SK-MEL-5 (cell line): ENCODE measurements around the gene RABL2A. TPM values are rescaled to one million over a fixed set of nuclear protein-coding genes. Genes with fewer than 3 reads are reported as not detected.
"Not testable (repeated sequence)": the region's sequence is repeated elsewhere in the genome, so short reads cannot be mapped to it uniquely, and the experiment has no call there.

Source experiments
- DNase-seq: peaks from one replicate; pipeline ENCODE4 v3.0.0-alpha.2; 2016; ENCODE audit warnings: low read depth, low spot score
- in situ Hi-C: cut with HindIII; loops from 2 replicates; pipeline ENCODE4 v1.10.0; 2016; ENCODE audit warnings: low sequenced_read_pairs, high pct_unique_total_duplicates, low pct_unique_long_range_greater_than_20kb
- small RNA-seq, 2 experiments: library from RNA; depleted of rRNA; stranded (forward); fragments of <200 nt; gene quantifications; one replicate each; pipeline ENCODE3, GENCODE V24; 2014
- total RNA-seq: library from RNA; depleted of rRNA; stranded (reverse); fragments of >200 nt; shearing (Covaris generic); gene quantifications from 2 replicates; pipeline ENCODE4 v1.2.3, GENCODE V29; 2014; rRNA removed

RABL2A gene
- total RNA-seq, 1 experiment from 2014 or later, result 5.2 TPM

DNA sequence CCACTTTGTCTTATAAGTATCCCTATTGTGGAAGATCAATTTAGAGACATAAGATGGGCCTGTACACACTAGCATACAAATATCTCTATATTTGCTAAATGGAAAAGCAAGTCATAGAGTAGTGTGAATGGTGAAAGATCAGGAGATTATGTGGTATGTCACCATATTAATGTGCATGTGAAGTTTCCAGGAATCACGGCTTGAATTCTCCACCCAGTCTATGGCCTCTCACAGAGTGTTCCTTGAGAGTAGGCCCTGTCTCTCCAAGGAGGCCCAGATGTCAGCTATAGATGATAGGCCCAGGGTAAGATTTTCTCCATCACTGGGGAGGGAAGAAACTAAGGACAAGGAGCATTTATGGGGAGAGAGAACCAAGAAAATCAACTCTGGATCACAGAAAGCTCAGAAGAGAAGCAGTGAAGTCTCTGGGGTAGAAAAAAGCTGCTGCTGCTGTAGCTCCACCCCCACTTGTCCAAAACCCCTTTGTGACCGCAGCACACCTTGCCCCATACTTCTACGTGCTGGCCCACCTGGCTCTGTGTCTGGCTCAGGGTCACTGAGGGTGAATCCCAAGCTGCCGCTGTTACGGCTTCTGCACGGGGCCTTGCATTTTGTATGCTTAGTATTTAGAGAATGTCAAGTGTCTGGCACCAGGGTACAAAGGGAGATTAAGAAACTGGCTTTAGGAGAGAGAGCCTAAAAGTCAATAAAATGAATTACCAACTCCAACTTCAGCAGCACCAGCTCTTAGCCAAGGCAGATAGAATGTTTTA, 37.9 kb downstream of the RABL2A start:
- in situ Hi-C loops, DNase-seq: not testable (repeated sequence)

GRCh38 chr2:113669013-113669412, 41.9 kb downstream of the RABL2A start:
- DNase-seq, in situ Hi-C loops: not testable (repeated sequence)

GRCh38 chr2:113672326-113672932, 45.4 kb downstream of the RABL2A start:
- DNase-seq, result no peak
- in situ Hi-C loops, result no loop called here

GRCh38 chr2:113675875-113676274, 48.8 kb downstream of the RABL2A start:
- no peak for DNase-seq
- in situ Hi-C loops, result no loop called here

- in situ Hi-C loops, result no loop called here
Observed at GRCh38 chr2:113676623-113677266, 49.7 kb downstream of the RABL2A start.

DNA sequence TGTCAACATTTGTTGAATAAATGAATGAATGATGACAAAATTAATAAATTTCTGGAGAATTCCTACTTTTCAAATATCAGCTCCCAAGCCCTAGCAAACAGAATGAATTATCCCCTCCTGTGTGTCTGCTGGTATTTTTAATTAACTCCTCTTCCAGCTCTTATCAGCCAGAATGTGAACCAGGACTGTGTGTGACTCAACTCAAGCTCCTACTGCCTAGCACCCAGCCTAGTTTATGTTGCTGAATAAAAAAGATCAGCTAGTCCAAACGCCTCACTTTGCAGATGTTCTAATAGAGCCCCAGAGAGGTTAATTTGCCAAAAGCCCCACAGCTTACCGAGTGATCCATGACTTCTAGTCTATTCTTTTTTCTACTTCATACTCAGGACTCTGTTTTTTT, 50.3 kb downstream of the RABL2A start:
- no peak for DNase-seq
- in situ Hi-C loops, result no loop called here

More at GRCh38 chr2:113676623-113677266, 49.7 kb downstream of the RABL2A start:
- no peak for DNase-seq

- no peak for DNase-seq
- in situ Hi-C loops, result no loop called here
Observed at GRCh38 chr2:113679457-113679856, 52.4 kb downstream of the RABL2A start.

DNA sequence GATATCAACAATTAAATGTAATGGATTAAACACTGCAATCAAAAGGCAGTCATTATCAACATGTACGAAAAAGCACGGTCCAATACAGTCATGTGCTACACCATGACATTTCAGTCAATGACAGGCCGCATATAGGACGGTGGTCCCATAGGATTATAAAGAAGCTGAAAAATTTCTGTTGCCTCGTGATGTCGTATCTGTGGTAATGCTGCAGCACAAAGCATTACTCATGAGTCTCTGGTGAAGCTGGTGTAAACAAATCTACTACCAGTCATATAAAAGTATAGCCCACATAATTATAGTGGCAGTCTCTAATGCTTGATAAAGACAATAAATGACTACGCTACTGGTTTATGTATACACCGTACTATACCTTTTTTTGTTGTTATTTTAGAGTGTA, 58.4 kb downstream of the RABL2A start:
- in situ Hi-C loops, result no loop called here
- peak; percentile 65 for DNase-seq

DNA sequence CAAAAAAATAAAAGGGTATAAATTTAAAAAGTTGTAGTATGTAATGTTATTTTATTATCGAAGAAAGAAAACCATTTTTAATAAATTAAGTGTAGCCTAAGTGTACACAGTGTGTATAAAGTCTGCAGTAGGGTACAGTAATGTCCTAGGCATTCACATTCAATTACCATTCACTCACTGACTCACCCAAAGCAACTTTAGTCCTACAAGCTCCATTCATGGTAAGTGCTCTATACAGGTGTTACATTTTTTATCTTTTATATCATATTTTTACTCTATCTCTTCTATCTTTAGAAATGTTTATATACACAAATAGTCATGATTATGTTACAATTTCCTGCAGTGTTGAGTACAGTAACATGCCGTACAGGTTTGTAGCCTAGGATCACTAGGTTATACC, 59.5 kb downstream of the RABL2A start:
- DNase-seq, result no peak
- in situ Hi-C loops, result no loop called here

DNA sequence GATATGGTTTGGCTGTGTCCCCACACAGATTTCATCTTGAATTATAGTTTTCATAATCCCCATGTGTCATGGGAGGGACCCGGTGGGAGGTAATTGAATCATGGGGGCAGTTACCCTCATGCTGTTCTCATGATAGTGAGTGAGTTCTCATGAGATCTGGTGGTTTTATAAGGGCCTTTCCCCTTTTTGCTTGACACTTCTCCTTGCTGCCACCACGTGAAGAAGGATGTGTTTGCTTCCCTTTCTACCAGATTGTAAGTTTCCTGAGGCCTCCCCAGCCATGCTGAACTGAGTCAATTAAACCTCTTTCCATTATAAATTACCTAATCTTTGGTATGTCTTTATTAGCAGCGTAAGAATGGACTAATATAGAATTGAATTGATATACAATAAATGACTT, 63.8 kb downstream of the RABL2A start:
- in situ Hi-C loops, DNase-seq: not testable (repeated sequence)

Small RNAs within 50 kb of the gene (small RNA-seq; reads per million reads assigned to genes)
- gene MIR1302-3 (0 reads per million in 2 experiments), gene RNU6-744P (0 reads per million in 2 experiments)

Other genes starting within 250 kb of the RABL2A start
- gene ZNG1B, start 189.6 kb upstream of the RABL2A start, total RNA-seq, result 24.5 and 24.6 TPM in 2 replicates
- not detected in 2 replicates for gene FOXD4L1, start 128.6 kb upstream of the RABL2A start, total RNA-seq
- gene SLC35F5, start 129.4 kb downstream of the RABL2A start, total RNA-seq, result 117 and 133 TPM in 2 replicates